GM23338 (cell line): ENCODE measurements around the gene STRIP1. TPM values are rescaled to one million over a fixed set of nuclear protein-coding genes. Genes with fewer than 3 reads are reported as not detected.

Experiments used
- ATAC-seq: fragments of 200-7000 bp; cut with Tn5 transposase; 3 replicates; pipeline ENCODE4 v1.9.1; 2020
- DNase-seq: peaks from one replicate; pipeline ENCODE4 v3.0.0-alpha.2; 2015; ENCODE audit warnings: low spot score
- H2AFZ ChIP-seq: fragments of 200-600 bp; sonication (generic); 2 replicates; pipeline ENCODE4 v1.8.0; 2016; ENCODE audit warnings: antibody characterized with exemption, mild to moderate bottlenecking, moderate library complexity
- H3F3A ChIP-seq: fragments of 200-600 bp; sonication (generic); replicated peaks from 2 replicates; pipeline ENCODE4 v1.8.0; 2017; ENCODE audit warnings: antibody characterized with exemption, mixed run types, low read depth
- H3K27ac ChIP-seq: fragments of 200-600 bp; sonication (generic); 2 replicates; pipeline ENCODE4 v1.6.1; 2016; ENCODE audit warnings: low read depth
- H3K27me3 ChIP-seq: fragments of 200-600 bp; sonication (generic); 2 replicates; pipeline ENCODE4 v1.8.0; 2016; ENCODE audit warnings: mild to moderate bottlenecking, mixed run types, moderate library complexity; ENCODE audit not compliant: insufficient read depth
- H3K36me3 ChIP-seq: fragments of 200-600 bp; sonication (generic); 2 replicates; pipeline ENCODE4 v1.8.0; 2016; ENCODE audit warnings: mild to moderate bottlenecking; ENCODE audit not compliant: insufficient read depth
- H3K4me1 ChIP-seq: fragments of 200-600 bp; sonication (generic); 2 replicates; pipeline ENCODE4 v1.8.0; 2016; ENCODE audit warnings: mild to moderate bottlenecking, moderate library complexity; ENCODE audit not compliant: insufficient read depth
- H3K4me2 ChIP-seq: fragments of 200-600 bp; sonication (generic); 2 replicates; pipeline ENCODE4 v1.7.1; 2017; ENCODE audit warnings: mixed run types
- H3K4me3 ChIP-seq: fragments of 200-600 bp; sonication (generic); 2 replicates; pipeline ENCODE4 v1.6.1; 2016; ENCODE audit warnings: mixed run types
- H3K79me2 ChIP-seq: fragments of 200-600 bp; sonication (generic); replicated peaks from 2 replicates; pipeline ENCODE4 v1.8.0; 2017; ENCODE audit warnings: mild to moderate bottlenecking; ENCODE audit not compliant: insufficient read depth
- H3K9me2 ChIP-seq: fragments of 200-600 bp; sonication (generic); 2 replicates; pipeline ENCODE4 v1.8.0; 2017; ENCODE audit not compliant: insufficient read depth
- H4K20me1 ChIP-seq: fragments of 200-600 bp; sonication (generic); replicated peaks from 2 replicates; pipeline ENCODE4 v1.8.0; 2017; ENCODE audit warnings: mild to moderate bottlenecking; ENCODE audit not compliant: insufficient read depth
- H3K27ac Mint-ChIP-seq: 2 replicates; pipeline ENCODE4 v1.8.0; 2020; ENCODE audit warnings: inconsistent platforms, mild to moderate bottlenecking, moderate library complexity, mixed read lengths
- H3K27me3 Mint-ChIP-seq: 3 replicates; pipeline ENCODE4 v1.8.0; 2022; ENCODE audit warnings: low read depth, mild to moderate bottlenecking, moderate library complexity, mixed read lengths, inconsistent platforms; ENCODE audit not compliant: insufficient read depth, poor library complexity
- H3K36me3 Mint-ChIP-seq: 3 replicates; pipeline ENCODE4 v1.8.0; 2021; ENCODE audit warnings: low read depth, mild to moderate bottlenecking, inconsistent platforms, moderate library complexity, mixed read lengths
- H3K4me1 Mint-ChIP-seq: 3 replicates; pipeline ENCODE4 v1.8.0; 2020; ENCODE audit warnings: mild to moderate bottlenecking, inconsistent platforms, mixed read lengths
- H3K4me3 Mint-ChIP-seq: 3 replicates; pipeline ENCODE4 v1.8.0; 2021; ENCODE audit warnings: moderate library complexity, mild to moderate bottlenecking, inconsistent platforms, mixed read lengths
- H3K9me3 Mint-ChIP-seq: 3 replicates; pipeline ENCODE4 v1.8.0; 2020; ENCODE audit warnings: moderate library complexity, mild to moderate bottlenecking, inconsistent platforms, mixed read lengths
- CTCF ChIP-seq, 2 experiments: fragments of 200-600 bp in 1 of 2; sonication (generic) in 1 of 2; conservative IDR thresholded peaks; 2 replicates each; pipeline versions ENCODE4 v1.5.1 to v1.6.1; 2016 to 2017; ENCODE audit warnings: antibody characterized with exemption in 2 of 2, low read depth in 2 of 2, mild to moderate bottlenecking in 2 of 2, moderate library complexity in 1 of 2
- EZH2phosphoT487 ChIP-seq: fragments of 200-600 bp; sonication (generic); IDR thresholded peaks from one replicate; pipeline ENCODE4 v1.8.1; 2018; ENCODE audit warnings: antibody characterized with exemption; ENCODE audit not compliant: unreplicated experiment
- STAT1 ChIP-seq: IDR thresholded peaks from one replicate; pipeline ENCODE4 v1.6.1; 2016; ENCODE audit warnings: antibody characterized with exemption; ENCODE audit not compliant: unreplicated experiment
- ZNF114 ChIP-seq: fragments of 250-450 bp; sonication (Bioruptor Pico); IDR thresholded peaks from 2 replicates; pipeline ENCODE4 v1.5.0; 2020; ENCODE audit warnings: mild to moderate bottlenecking, moderate library complexity
- ZNF462 ChIP-seq: fragments of 250-450 bp; sonication (Bioruptor Pico); IDR thresholded peaks from 2 replicates; pipeline ENCODE4 v1.5.0; 2020; ENCODE audit warnings: mild to moderate bottlenecking, moderate library complexity
- polyA plus RNA-seq: library from polyadenylated mRNA; unstranded; fragments of >200 nt; fragmentation: Nextera tagmentation; extraction: Ambion mirVana; gene quantifications from 2 replicates; pipeline ENCODE4 v1.2.1, GENCODE V29; 2016
- total RNA-seq: library from RNA; depleted of rRNA; stranded (reverse); fragments of >200 nt; shearing (Covaris generic); gene quantifications from 2 replicates; pipeline ENCODE4 v1.2.3, GENCODE V29; 2014

Gene STRIP1
- total and polyA plus RNA-seq, 2 experiments from 2014 or later: 17.2 to 50.6 TPM

- TF ChIP-seq CTCF (conservative IDR thresholded peaks at IDR 0.05; ENCODE audit: low read depth in 2 of 2) (no peak), STAT1 (no peak), ZNF114 (CRISPR knock-in tag) (no peak)
Measured at GRCh38 chr1:110002695-110003094, 31.7 kb upstream of the STRIP1 start (continued).

GRCh38 chr1:110003747-110004428 is 30.5 kb upstream of the STRIP1 start:
- peak overlapping the region; percentile 58 for H3K4me3 Mint-ChIP-seq
- Histone ChIP-seq H2AFZ (no peak overlapping the region), H3K27me3 (no peaks in the 10 kb centered on the region), H3K4me3 (no peak overlapping the region), H3K27ac (peak overlapping the region; percentile 70), H3K79me2 (peaks cover 77% of the 10 kb centered on the region), H3K4me2 (peak overlapping the region; percentile 50), H3K36me3 (no peaks in the 10 kb centered on the region), H3K9me2 (no peaks in the 10 kb centered on the region), H3F3A (no peaks in the 10 kb centered on the region), H3K4me1 (peaks cover 53% of the 10 kb centered on the region), H4K20me1 (peaks cover 14% of the 10 kb centered on the region; the same call in 1 of the 2 replicates)
- peaks cover 60% of the 10 kb centered on the region for H3K4me1 Mint-ChIP-seq
- peak; percentile 65 for DNase-seq
- ATAC-seq: peak; percentile 72
- TF ChIP-seq STAT1 (no peak), EZH2phosphoT487 (no peak), ZNF462 (0 out of 2 replicates have a peak, but pooled peaks have one; percentile 6)
- no peaks in the 10 kb centered on the region for H3K9me3 Mint-ChIP-seq
- H3K27ac Mint-ChIP-seq: peak overlapping the region; percentile 97
- no peaks in the 10 kb centered on the region for H3K27me3 Mint-ChIP-seq
- H3K36me3 Mint-ChIP-seq: peaks cover 3% of the 10 kb centered on the region; the same call in 2 of the 3 replicates
